ENCODE data around the gene GRK3. TPM values are rescaled to one million over a fixed set of nuclear protein-coding genes. Genes with fewer than 3 reads are reported as not detected.
"Not testable (repeated sequence)": the region's sequence is repeated elsewhere in the genome, so short reads cannot be mapped to it uniquely, and the experiment has no call there.

Gene GRK3
- total and polyA plus RNA-seq, 8 donors, result 18.4 to 33.9 (median 23.8) TPM

DNA sequence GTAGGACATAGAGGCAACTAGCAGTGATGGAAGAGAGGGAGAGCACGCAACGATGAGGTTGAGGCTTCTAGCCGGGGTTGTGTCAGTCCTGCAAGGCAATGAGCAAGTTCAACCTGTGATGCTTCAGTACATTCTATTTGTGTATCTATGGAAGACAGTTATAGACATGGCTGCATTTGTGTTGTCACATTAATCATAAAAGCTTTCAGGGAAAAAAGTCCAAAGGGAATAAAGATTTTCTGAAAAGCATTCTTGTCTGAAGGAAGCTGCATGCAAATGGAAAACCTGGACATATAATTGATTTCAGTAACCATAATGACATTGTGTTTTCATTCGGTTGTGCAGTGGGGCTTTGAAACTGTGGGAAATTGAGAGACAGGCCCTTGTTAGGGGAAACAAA lies 32.8 kb upstream of the GRK3 start:
- H3K36me3 ChIP-seq; H3K9me3 ChIP-seq; ATAC-seq; DNase-seq; intact Hi-C loops (cut with DNase I); H3K27ac ChIP-seq; H3K4me1 ChIP-seq; H3K4me3 ChIP-seq; H3K27me3 ChIP-seq: not testable (repeated sequence)

DNA sequence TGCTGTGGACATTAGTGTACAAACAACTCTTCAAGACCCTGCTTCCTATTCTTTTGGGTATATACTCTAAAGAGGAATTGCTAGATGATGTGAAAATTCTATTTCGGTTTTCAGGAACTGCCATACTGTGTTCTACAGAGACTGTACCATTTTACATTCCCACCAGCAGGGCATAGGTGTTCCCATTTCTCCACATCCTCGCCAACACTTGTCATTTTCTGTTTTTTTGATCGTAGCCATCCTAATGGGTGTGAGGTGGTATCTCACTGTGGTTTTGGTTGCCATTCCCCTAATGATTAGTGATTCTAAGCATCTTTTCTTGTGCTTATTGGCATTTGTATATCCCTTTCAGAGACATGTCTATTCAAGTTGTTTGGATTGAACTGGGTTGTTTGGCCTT lies 29.8 kb upstream of the GRK3 start:
- intact Hi-C loops (cut with DNase I), result no loop called here
- DNase-seq, result no peak
- TF ChIP-seq, protein P1, sequence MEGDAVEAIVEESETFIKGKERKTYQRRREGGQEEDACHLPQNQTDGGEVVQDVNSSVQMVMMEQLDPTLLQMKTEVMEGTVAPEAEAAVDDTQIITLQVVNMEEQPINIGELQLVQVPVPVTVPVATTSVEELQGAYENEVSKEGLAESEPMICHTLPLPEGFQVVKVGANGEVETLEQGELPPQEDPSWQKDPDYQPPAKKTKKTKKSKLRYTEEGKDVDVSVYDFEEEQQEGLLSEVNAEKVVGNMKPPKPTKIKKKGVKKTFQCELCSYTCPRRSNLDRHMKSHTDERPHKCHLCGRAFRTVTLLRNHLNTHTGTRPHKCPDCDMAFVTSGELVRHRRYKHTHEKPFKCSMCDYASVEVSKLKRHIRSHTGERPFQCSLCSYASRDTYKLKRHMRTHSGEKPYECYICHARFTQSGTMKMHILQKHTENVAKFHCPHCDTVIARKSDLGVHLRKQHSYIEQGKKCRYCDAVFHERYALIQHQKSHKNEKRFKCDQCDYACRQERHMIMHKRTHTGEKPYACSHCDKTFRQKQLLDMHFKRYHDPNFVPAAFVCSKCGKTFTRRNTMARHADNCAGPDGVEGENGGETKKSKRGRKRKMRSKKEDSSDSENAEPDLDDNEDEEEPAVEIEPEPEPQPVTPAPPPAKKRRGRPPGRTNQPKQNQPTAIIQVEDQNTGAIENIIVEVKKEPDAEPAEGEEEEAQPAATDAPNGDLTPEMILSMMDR (IDR thresholded peaks at IDR 0.05), result no peak
- Histone ChIP-seq H3K36me3 (no peaks in the 10 kb centered on the region), H3K9me3 (no peaks in the 10 kb centered on the region), H3K4me3 (no peak overlapping the region), H3K27me3 (no peaks in the 10 kb centered on the region), H3K4me1 (no peaks in the 10 kb centered on the region), H3K27ac (no peak overlapping the region)
- ATAC-seq, result no peak

DNA sequence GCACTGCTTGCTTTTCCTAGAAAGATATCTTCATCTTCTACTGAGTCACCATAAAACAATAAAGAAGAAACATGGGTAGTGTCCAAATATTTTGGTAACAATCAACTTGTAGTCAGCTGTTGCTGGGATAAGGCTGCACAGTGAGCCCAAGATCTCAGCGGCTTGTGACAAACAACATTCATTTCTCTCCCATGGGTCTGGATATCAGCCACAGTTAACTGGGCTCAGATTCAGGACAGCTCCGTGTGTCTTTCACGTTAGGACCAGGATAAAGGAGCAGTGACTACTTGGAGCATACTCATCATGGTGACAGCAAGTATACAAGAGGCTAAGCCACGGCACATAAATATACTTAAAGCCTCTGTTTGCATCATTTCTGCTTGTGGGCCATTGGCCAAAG lies 27.9 kb upstream of the GRK3 start:
- TF ChIP-seq, protein P1 (IDR thresholded peaks at IDR 0.05), result no peak
- Histone ChIP-seq H3K27me3 (no peaks in the 10 kb centered on the region), H3K27ac (no peak overlapping the region), H3K4me1 (no peaks in the 10 kb centered on the region), H3K4me3 (no peak overlapping the region), H3K9me3 (peaks cover 0 to 1% of the 10 kb centered on the region in 2 donors), H3K36me3 (no peaks in the 10 kb centered on the region)
- ATAC-seq, result no peak
- intact Hi-C loops (cut with DNase I), result no loop called here
- DNase-seq, result peak in 2 of 4 donors; percentile 42 to 63

DNA sequence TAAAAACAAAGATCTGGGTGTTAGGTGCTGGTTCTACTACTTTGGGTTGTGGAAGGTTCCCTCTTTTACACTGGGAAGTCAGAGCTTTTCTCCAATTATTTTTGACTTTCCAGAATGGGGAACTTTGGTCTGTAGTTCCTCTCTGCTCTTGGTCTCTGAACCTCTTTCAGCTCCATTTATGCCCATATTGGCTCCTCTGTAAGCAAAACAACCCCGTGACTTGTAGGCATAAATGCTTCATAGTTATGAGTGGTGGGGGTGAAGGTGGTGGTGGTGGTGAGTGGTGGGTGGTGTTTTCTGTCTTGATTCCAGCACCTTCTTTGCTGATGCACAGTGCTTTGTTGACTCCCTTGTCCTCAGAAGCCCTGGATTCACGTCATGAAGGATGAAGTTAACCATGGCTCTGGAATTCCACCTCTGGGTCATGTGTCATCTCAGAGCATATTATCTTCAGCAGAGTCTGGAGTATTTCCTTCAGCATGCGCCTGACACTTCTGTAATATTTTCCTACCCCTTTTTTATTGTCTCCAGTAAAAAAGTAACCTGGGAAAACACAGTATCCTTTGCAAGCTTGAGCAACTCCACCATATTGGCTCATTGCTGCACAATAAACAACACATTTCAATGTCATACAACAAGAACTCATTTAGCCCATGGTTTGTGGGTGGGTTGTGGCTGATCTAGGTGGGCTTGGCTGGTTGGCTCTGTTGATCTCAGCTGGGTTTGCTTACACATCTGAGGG lies 24.1 kb upstream of the GRK3 start:
- no peak for DNase-seq
- no peak overlapping the region for H3K27ac ChIP-seq
- H3K4me1 ChIP-seq, result peaks cover 0 to 16% of the 10 kb centered on the region in 2 donors
- intact Hi-C loops (cut with DNase I), result no loop called here
- H3K9me3 ChIP-seq, result peaks cover 0 to 2% of the 10 kb centered on the region in 2 donors
- H3K27me3 ChIP-seq, result no peaks in the 10 kb centered on the region
- TF ChIP-seq, protein P1 (IDR thresholded peaks at IDR 0.05), result no peak
- H3K4me3 ChIP-seq, result no peak overlapping the region
- peak; percentile 17 for ATAC-seq
- no peaks in the 10 kb centered on the region for H3K36me3 ChIP-seq

DNA sequence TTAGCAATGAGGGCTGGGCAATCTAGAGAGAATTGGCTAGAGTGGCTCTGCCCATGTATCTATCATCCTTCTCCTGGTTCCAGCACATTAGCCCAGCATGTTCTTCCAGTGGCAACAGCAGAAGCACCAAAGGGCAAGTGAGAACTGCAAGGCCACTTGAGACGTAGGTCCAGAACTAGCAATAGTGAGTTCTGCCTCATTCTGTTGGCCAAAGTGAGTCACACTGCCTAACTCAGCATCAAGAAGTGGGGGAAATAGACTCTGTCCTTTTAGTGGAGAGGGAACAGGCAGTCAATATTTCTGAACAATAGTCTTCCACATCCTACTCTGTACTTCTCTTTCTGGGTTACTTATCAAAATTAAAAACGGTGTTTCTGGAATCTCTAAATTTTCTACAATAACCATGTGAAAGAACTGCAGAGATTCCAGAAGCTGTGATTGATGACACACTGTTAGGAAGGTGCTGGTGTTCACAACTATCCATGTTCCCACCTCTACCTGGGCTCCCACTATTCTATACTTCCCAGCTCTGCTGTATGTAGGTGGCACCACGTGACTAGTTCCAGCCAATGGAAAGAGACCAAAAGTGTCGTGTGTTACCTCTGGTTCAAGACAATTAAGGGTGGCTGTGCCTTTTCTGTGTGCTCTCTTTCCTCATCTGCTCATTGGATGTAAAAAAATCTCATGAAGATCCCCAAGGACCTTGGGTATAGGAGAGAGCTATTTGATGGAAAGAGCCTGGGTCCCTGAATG lies 23.4 kb upstream of the GRK3 start:
- Histone ChIP-seq H3K4me3 (no peak overlapping the region), H3K36me3 (no peaks in the 10 kb centered on the region), H3K9me3 (peaks cover 0 to 2% of the 10 kb centered on the region in 2 donors), H3K27ac (no peak overlapping the region), H3K27me3 (no peaks in the 10 kb centered on the region), H3K4me1 (peaks cover 0 to 21% of the 10 kb centered on the region in 2 donors)
- peak; percentile 27 for ATAC-seq
- DNase-seq, result no peak
- intact Hi-C loops (cut with DNase I), result no loop called here
- TF ChIP-seq, protein P1 (IDR thresholded peaks at IDR 0.05), result no peak
